CD14-positive monocyte (primary cell): ENCODE data around the gene KIF21A. TPM values are rescaled to one million over a fixed set of nuclear protein-coding genes. Genes with fewer than 3 reads are reported as not detected.

Source experiments
- DNase-seq, 3 donors: peaks; one replicate each; pipeline ENCODE4 v3.0.0-alpha.2; 2011 to 2022
- H2AFZ ChIP-seq: 2 replicates; pipeline ENCODE4 v1.6.0; 2012; ENCODE audit warnings: mild to moderate bottlenecking, low read depth, low read length, inconsistent platforms; ENCODE audit not compliant: insufficient read depth, poor library complexity, severe bottlenecking
- H3K27ac ChIP-seq, 2 donors: 1 replicate in 1 of 2; 2 replicates in 1 of 2; pipeline ENCODE4 v1.5.1; 2012 to 2013; ENCODE audit warnings: low read length in 2 of 2, control low read depth in 1 of 2, inconsistent platforms in 1 of 2, low read depth in 1 of 2, mild to moderate bottlenecking in 1 of 2
- H3K27me3 ChIP-seq, 2 donors: one replicate each; pipeline versions ENCODE4 v1.6.0 to v1.6.1; 2011 to 2013; ENCODE audit warnings: low read length in 2 of 2; ENCODE audit not compliant: control insufficient read depth in 2 of 2, insufficient read depth in 2 of 2
- H3K36me3 ChIP-seq, 2 donors: replicated peaks in 1 of 2; 1 replicate in 1 of 2; 2 replicates in 1 of 2; pipeline versions ENCODE4 v1.5.1 to v1.6.1; 2012 to 2013; ENCODE audit warnings: low read length in 2 of 2, control low read depth in 1 of 2, inconsistent platforms in 1 of 2, mild to moderate bottlenecking in 1 of 2; ENCODE audit not compliant: insufficient read depth in 2 of 2, control insufficient read depth in 1 of 2
- H3K4me1 ChIP-seq, 2 donors: 1 replicate in 1 of 2; 2 replicates in 1 of 2; pipeline versions ENCODE4 v1.5.1 to v1.6.1; 2012 to 2013; ENCODE audit warnings: low read length in 2 of 2, control low read depth in 1 of 2, inconsistent platforms in 1 of 2, mild to moderate bottlenecking in 1 of 2, moderate library complexity in 1 of 2; ENCODE audit not compliant: insufficient read depth in 2 of 2, control insufficient read depth in 1 of 2
- H3K4me2 ChIP-seq: replicated peaks from 2 replicates; pipeline ENCODE3; 2012; ENCODE audit warnings: low read length, moderate library complexity, mild to moderate bottlenecking; ENCODE audit not compliant: poor library complexity, severe bottlenecking; ENCODE audit errors: extremely low read depth
- H3K4me3 ChIP-seq, 3 experiments: fragments of 200-600 bp in 1 of 3; sonication (generic) in 1 of 3; replicated peaks in 1 of 3; 1 replicate in 2 of 3; 2 replicates in 1 of 3; pipeline ENCODE4 v1.5.1; 2011 to 2013; ENCODE audit warnings: low read length in 3 of 3, mild to moderate bottlenecking in 3 of 3, control low read depth in 2 of 3, low read depth in 2 of 3, inconsistent platforms in 1 of 3, moderate library complexity in 1 of 3
- H3K79me2 ChIP-seq: 2 replicates; pipeline ENCODE4 v1.6.0; 2012; ENCODE audit warnings: mild to moderate bottlenecking, control low read depth, inconsistent platforms, low read length, moderate library complexity; ENCODE audit not compliant: insufficient read depth
- H3K9ac ChIP-seq: 2 replicates; pipeline ENCODE4 v1.6.0; 2017; ENCODE audit warnings: low read length, mild to moderate bottlenecking; ENCODE audit not compliant: insufficient read depth, poor library complexity, severe bottlenecking
- H3K9me3 ChIP-seq, 2 donors: replicated peaks in 1 of 2; 1 replicate in 1 of 2; 2 replicates in 1 of 2; pipeline versions ENCODE4 v1.5.1 to v1.6.1; 2012 to 2013; ENCODE audit warnings: low read length in 2 of 2, control low read depth in 1 of 2; ENCODE audit not compliant: control insufficient read depth in 1 of 2, insufficient read depth in 1 of 2
- H4K20me1 ChIP-seq: 2 replicates; pipeline ENCODE4 v1.6.0; 2012; ENCODE audit warnings: mild to moderate bottlenecking, low read length, control low read depth, moderate library complexity; ENCODE audit not compliant: insufficient read depth
- H3K27ac Mint-ChIP-seq, 7 donors: one replicate each; pipeline ENCODE4 v1.8.0; 2020; ENCODE audit warnings: mild to moderate bottlenecking in 7 of 7, mixed read lengths in 7 of 7, moderate library complexity in 6 of 7, inconsistent platforms in 2 of 7
- H3K27me3 Mint-ChIP-seq, 3 donors: one replicate each; pipeline ENCODE4 v1.8.0; 2021 to 2022; ENCODE audit warnings: low read depth in 3 of 3, mild to moderate bottlenecking in 3 of 3, mixed read lengths in 3 of 3, moderate library complexity in 3 of 3, inconsistent platforms in 1 of 3
- H3K36me3 Mint-ChIP-seq, 2 donors: one replicate each; pipeline ENCODE4 v1.8.0; 2020; ENCODE audit warnings: mixed read lengths in 2 of 2, inconsistent platforms in 1 of 2, mild to moderate bottlenecking in 1 of 2
- H3K4me1 Mint-ChIP-seq: one replicate; pipeline ENCODE4 v1.8.0; 2020; ENCODE audit warnings: mild to moderate bottlenecking, mixed read lengths
- H3K4me3 Mint-ChIP-seq, 2 donors: one replicate each; pipeline ENCODE4 v1.8.0; 2020; ENCODE audit warnings: mild to moderate bottlenecking in 2 of 2, mixed read lengths in 2 of 2, moderate library complexity in 1 of 2
- H3K9me3 Mint-ChIP-seq, 7 donors: one replicate each; pipeline ENCODE4 v1.8.0; 2020 to 2022; ENCODE audit warnings: mixed read lengths in 7 of 7, mild to moderate bottlenecking in 6 of 7, moderate library complexity in 6 of 7, inconsistent platforms in 2 of 7
- WGBS: methylation state at CpG from one replicate; pipeline ENCODE4 v1.1.5; 2013; ENCODE audit warnings: missing lambda C conversion rate; ENCODE audit not compliant: insufficient coverage; 5-methylcytosine and 5-hydroxymethylcytosine counted together
- intact Hi-C, 2 donors: fragments of 100-400 bp; cut with micrococcal nuclease; formaldehyde crosslinking; loops; one replicate each; pipeline versions ENCODE4 v1.15.0 to v1.15.1; 2023
- polyA plus RNA-seq, 3 donors: library from polyadenylated mRNA; depleted of rRNA in 1 of 3; unstranded in 2 of 3; stranded (reverse) in 1 of 3; fragments of 300-500 nt in 2 of 3; fragments of >200 nt in 1 of 3; fragmentation: Illumina TruSeq in 2 of 3; gene quantifications; 1 replicate in 2 of 3; 2 replicates in 1 of 3; pipeline ENCODE4 v1.2.3, GENCODE V29; 2012 to 2021
- TF ChIP-seq, protein P1 (sequence below): fragments of 200-600 bp; IDR thresholded peaks from one replicate; pipeline ENCODE4 v1.8.0; 2022; ENCODE audit warnings: antibody characterized with exemption, mild to moderate bottlenecking

Gene KIF21A
- polyA plus RNA-seq, 3 donors, result 0.03 to 0.05 TPM; not detected in 1

DNA sequence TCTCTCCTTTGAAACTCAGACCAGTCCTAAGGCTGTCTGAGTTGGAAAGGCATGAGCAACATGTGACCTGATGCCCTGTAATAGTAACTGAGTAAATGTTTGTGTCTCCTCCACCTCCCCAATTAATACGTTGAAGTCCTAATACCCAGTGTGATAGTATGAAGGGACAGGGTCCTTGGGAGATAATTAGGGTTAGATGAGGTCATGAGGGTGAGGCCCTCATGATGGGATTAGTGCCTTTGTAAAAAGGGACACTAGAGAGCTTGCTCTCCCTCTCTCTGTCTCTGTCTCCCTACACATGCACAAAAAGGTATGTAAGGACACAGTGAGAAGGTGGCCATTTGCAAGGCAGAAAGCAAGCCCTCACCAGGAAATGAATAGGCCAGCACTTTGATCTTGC is 18.1 kb upstream of the KIF21A start:
- Mint-ChIP-seq H3K4me1 (no peaks in the 10 kb centered on the region), H3K9me3 (peaks cover 0 to 5% (median 2%) of the 10 kb centered on the region in 7 donors), H3K27me3 (no peaks in the 10 kb centered on the region), H3K27ac (no peak overlapping the region), H3K36me3 (no peaks in the 10 kb centered on the region), H3K4me3 (no peak overlapping the region)
- no peaks in the 10 kb centered on the region for H3K9me3 ChIP-seq
- H3K27me3 ChIP-seq, result no peaks in the 10 kb centered on the region
- WGBS, result no CpG with 5 or more reads among the region's 1 CpG
- H3K79me2 ChIP-seq, result no peaks in the 10 kb centered on the region
- no peak overlapping the region for H2AFZ ChIP-seq
- no peaks in the 10 kb centered on the region for H3K36me3 ChIP-seq
- intact Hi-C loops, result no loop called here
- no peaks in the 10 kb centered on the region for H3K4me1 ChIP-seq
- no peak overlapping the region for H3K27ac ChIP-seq
- no peak for DNase-seq
- TF ChIP-seq, protein P1, sequence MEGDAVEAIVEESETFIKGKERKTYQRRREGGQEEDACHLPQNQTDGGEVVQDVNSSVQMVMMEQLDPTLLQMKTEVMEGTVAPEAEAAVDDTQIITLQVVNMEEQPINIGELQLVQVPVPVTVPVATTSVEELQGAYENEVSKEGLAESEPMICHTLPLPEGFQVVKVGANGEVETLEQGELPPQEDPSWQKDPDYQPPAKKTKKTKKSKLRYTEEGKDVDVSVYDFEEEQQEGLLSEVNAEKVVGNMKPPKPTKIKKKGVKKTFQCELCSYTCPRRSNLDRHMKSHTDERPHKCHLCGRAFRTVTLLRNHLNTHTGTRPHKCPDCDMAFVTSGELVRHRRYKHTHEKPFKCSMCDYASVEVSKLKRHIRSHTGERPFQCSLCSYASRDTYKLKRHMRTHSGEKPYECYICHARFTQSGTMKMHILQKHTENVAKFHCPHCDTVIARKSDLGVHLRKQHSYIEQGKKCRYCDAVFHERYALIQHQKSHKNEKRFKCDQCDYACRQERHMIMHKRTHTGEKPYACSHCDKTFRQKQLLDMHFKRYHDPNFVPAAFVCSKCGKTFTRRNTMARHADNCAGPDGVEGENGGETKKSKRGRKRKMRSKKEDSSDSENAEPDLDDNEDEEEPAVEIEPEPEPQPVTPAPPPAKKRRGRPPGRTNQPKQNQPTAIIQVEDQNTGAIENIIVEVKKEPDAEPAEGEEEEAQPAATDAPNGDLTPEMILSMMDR, result no peak
- no peak overlapping the region for H3K4me2 ChIP-seq
- H4K20me1 ChIP-seq, result no peaks in the 10 kb centered on the region
- no peak overlapping the region for H3K9ac ChIP-seq
- H3K4me3 ChIP-seq, result no peak overlapping the region

DNA sequence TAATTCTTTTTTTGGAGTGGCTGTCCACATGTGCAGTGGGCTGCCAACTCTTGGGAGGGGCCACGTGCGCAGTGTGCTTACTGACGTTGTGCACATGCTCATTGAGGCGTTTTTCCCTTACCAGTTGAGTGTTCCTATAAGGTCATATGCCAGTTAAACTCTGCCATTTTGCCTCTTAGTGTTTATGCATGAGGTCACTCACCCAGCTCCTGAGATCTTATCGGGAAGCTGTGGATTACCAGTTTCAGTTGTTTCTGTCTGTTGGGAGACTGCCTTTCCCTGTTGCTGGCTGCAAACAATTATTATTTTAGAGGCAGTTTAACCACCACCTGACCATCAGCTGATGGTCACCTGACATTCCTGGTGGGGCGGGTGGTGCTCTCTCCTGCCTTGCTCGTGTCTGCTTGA is 16.1 kb upstream of the KIF21A start:
- H3K4me3 Mint-ChIP-seq, result no peak overlapping the region
- intact Hi-C loops, result no loop called here
- Histone ChIP-seq H4K20me1 (no peaks in the 10 kb centered on the region), H3K27me3 (no peaks in the 10 kb centered on the region), H3K36me3 (no peaks in the 10 kb centered on the region), H3K9ac (no peak overlapping the region), H3K27ac (no peak overlapping the region), H3K4me3 (no peak overlapping the region), H3K9me3 (no peaks in the 10 kb centered on the region), H3K4me1 (no peaks in the 10 kb centered on the region), H3K4me2 (no peak overlapping the region), H2AFZ (no peak overlapping the region), H3K79me2 (no peaks in the 10 kb centered on the region)
- TF ChIP-seq, protein P1, result no peak
- H3K4me1 Mint-ChIP-seq, result no peaks in the 10 kb centered on the region
- WGBS, result 100% methylated on average over 4 of the region's 7 CpGs
- H3K9me3 Mint-ChIP-seq, result peaks cover 0 to 5% (median 2%) of the 10 kb centered on the region in 7 donors
- H3K36me3 Mint-ChIP-seq, result no peaks in the 10 kb centered on the region
- no peak for DNase-seq
- H3K27ac Mint-ChIP-seq, result peak overlapping the region in 1 of 7 donors; percentile 14
- no peaks in the 10 kb centered on the region for H3K27me3 Mint-ChIP-seq
